Naive B cell (primary cell): ENCODE data around the gene SMIM35. TPM values are rescaled to one million over a fixed set of nuclear protein-coding genes. Genes with fewer than 3 reads are reported as not detected.

ENCODE experiments used
- ATAC-seq, 2 donors: fragments of 150-1000 bp; cut with Tn5 transposase; 2 replicates each; pipeline ENCODE4 v1.10.0; 2021; ENCODE audit warnings: low read depth in 2 of 2, mild to moderate bottlenecking in 2 of 2, moderate library complexity in 2 of 2
- DNase-seq: peaks from one replicate; pipeline ENCODE4 v3.0.0; 2022
- H3K27ac Mint-ChIP-seq, 6 donors: one replicate each; pipeline ENCODE4 v1.8.0; 2020 to 2022; ENCODE audit warnings: mild to moderate bottlenecking in 6 of 6, mixed read lengths in 6 of 6, moderate library complexity in 5 of 6, inconsistent platforms in 2 of 6
- H3K27me3 Mint-ChIP-seq, 3 donors: one replicate each; pipeline ENCODE4 v1.8.0; 2021 to 2022; ENCODE audit warnings: mixed read lengths in 3 of 3, mild to moderate bottlenecking in 1 of 3
- H3K36me3 Mint-ChIP-seq, 2 donors: one replicate each; pipeline ENCODE4 v1.8.0; 2020 to 2022; ENCODE audit warnings: mixed read lengths in 2 of 2, inconsistent platforms in 1 of 2, mild to moderate bottlenecking in 1 of 2
- H3K4me1 Mint-ChIP-seq, 3 donors: one replicate each; pipeline ENCODE4 v1.8.0; 2020 to 2022; ENCODE audit warnings: mixed read lengths in 3 of 3, inconsistent platforms in 1 of 3, mild to moderate bottlenecking in 1 of 3, moderate library complexity in 1 of 3
- H3K4me3 Mint-ChIP-seq, 8 donors: one replicate each; pipeline ENCODE4 v1.8.0; 2020 to 2022; ENCODE audit warnings: mild to moderate bottlenecking in 8 of 8, mixed read lengths in 8 of 8, moderate library complexity in 8 of 8, inconsistent platforms in 2 of 8
- H3K9me3 Mint-ChIP-seq, 7 donors: one replicate each; pipeline ENCODE4 v1.8.0; 2020 to 2022; ENCODE audit warnings: mixed read lengths in 7 of 7, mild to moderate bottlenecking in 5 of 7, inconsistent platforms in 2 of 7, moderate library complexity in 1 of 7
- polyA plus RNA-seq, 6 donors: library from polyadenylated mRNA; unstranded; fragments of 300-500 nt; fragmentation: Illumina TruSeq; gene quantifications; one replicate each; pipeline ENCODE4 v1.2.3, GENCODE V29; 2021; ENCODE audit warnings: low read depth in 6 of 6

SMIM35 gene
- polyA plus RNA-seq, 6 donors from 2014 or later, result 0.77 to 3.4 (median 1.1) TPM

DNA sequence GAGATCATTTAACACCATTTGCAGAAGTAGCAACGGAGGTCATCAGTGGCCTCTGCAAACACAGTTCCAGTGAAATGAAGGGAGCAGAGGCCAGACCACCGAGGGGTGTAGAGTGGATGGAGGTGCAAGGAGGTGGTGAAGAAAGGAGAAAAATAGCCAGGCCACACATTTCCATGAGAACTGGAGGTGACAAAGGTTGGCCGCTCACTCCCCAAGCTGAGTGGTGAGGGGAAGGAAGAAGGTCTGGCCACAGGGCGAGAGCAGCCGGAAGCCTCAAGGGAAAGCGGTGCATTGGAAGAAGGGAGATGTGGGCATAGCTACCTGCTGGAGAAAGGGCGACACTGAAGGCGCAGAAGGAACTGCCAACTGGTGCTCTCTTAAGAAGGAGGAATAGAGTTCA, 30.0 kb downstream of the SMIM35 start:
- peaks cover 13 to 24% (median 16%) of the 10 kb centered on the region in 3 donors for H3K4me1 Mint-ChIP-seq
- no peaks in the 10 kb centered on the region for H3K36me3 Mint-ChIP-seq
- H3K4me3 Mint-ChIP-seq, result no peak overlapping the region
- no peaks in the 10 kb centered on the region for H3K9me3 Mint-ChIP-seq
- ATAC-seq (no peak), DNase-seq (no peak)
- peaks cover 14 to 31% (median 22%) of the 10 kb centered on the region in 3 donors for H3K27me3 Mint-ChIP-seq
- peak overlapping the region in 1 of 6 donors; percentile 11 for H3K27ac Mint-ChIP-seq

DNA sequence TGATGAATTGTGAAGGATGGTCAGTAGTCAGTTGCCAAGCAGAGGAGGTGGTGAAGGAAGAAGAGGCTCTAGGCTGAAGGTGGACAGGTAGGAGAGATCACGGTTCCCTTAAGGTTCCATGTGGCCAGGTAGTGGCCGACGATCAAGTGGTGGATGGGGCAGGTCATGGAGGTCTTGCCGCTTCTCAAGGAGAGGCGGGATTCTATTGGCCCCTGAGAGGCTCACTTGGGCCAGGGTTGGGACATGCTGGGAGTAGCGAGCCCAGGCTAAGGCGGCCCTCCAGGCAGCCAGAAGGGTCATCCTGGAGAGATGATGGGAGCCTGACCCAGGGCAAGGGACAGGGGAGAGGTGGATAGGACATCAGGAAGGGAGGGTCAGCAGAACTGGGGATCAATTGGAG, 30.8 kb downstream of the SMIM35 start:
- Mint-ChIP-seq H3K36me3 (no peaks in the 10 kb centered on the region), H3K9me3 (no peaks in the 10 kb centered on the region), H3K4me3 (no peak overlapping the region), H3K4me1 (peaks cover 22 to 32% (median 25%) of the 10 kb centered on the region in 3 donors), H3K27ac (no peak overlapping the region), H3K27me3 (peaks cover 14 to 31% (median 22%) of the 10 kb centered on the region in 3 donors)
- DNase-seq (no peak), ATAC-seq (no peak)

GRCh38 chr11:118054712-118055640, 31.8 kb downstream of the SMIM35 start:
- no peaks in the 10 kb centered on the region for H3K36me3 Mint-ChIP-seq
- DNase-seq (no peak), ATAC-seq (no peak)
- H3K27ac Mint-ChIP-seq, result peak overlapping the region in 1 of 6 donors; percentile 28
- H3K4me3 Mint-ChIP-seq, result no peak overlapping the region
- peaks cover 14 to 31% (median 22%) of the 10 kb centered on the region in 3 donors for H3K27me3 Mint-ChIP-seq
- no peaks in the 10 kb centered on the region for H3K9me3 Mint-ChIP-seq
- H3K4me1 Mint-ChIP-seq, result peaks cover 26 to 42% (median 31%) of the 10 kb centered on the region in 3 donors

- H3K36me3 Mint-ChIP-seq, result no peaks in the 10 kb centered on the region
Measured at GRCh38 chr11:118052581-118053206, 34.1 kb downstream of the SMIM35 start.

GRCh38 chr11:118051611-118052461, 34.9 kb downstream of the SMIM35 start:
- Mint-ChIP-seq H3K4me1 (peaks cover 26 to 47% (median 45%) of the 10 kb centered on the region in 3 donors), H3K36me3 (no peaks in the 10 kb centered on the region), H3K9me3 (no peaks in the 10 kb centered on the region), H3K27ac (peak overlapping the region in 4 of 6 donors; percentile 13 to 83 (median 70)), H3K27me3 (peaks cover 6 to 15% (median 14%) of the 10 kb centered on the region in 3 donors), H3K4me3 (peak overlapping the region in 7 of 8 donors; percentile 30 to 81 (median 57))
- ATAC-seq (peak; percentile 81 to 82), DNase-seq (peak; percentile 40)

More at GRCh38 chr11:118052581-118053206, 34.1 kb downstream of the SMIM35 start:
- DNase-seq, result no peak
- Mint-ChIP-seq H3K4me1 (peaks cover 26 to 42% (median 41%) of the 10 kb centered on the region in 3 donors), H3K4me3 (peak overlapping the region in 3 of 8 donors; percentile 9 to 80 (median 53)), H3K27ac (peak overlapping the region in 2 of 6 donors; percentile 71 to 84), H3K9me3 (no peaks in the 10 kb centered on the region), H3K27me3 (peaks cover 14 to 23% (median 22%) of the 10 kb centered on the region in 3 donors)
- no peak for ATAC-seq

DNA sequence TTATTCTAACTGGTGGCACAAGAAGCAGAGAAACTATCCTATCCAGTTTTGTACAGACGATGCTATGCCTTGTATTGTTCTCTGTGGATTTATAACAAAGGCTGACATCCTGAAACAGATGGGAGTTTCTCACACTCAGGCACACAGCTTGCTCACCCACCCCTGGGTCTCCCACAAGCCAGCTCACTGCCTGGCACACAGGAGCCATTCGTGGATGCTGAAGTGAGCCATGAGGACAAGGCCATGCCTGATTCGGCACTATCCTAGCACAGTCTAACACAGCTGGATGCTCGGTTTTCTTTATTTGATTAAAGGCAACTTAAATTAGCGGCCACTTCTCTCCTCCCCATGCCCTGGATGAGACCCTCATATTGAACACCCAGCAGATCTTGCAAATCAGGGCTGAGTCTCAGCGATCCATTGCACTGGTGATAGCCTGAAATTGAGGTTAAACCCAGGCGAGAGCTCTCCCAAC, 35.6 kb downstream of the SMIM35 start:
- peak overlapping the region in 7 of 8 donors; percentile 30 to 81 (median 57) for H3K4me3 Mint-ChIP-seq
- H3K4me1 Mint-ChIP-seq, result peaks cover 26 to 54% (median 51%) of the 10 kb centered on the region in 3 donors
- peaks cover 4 to 8% (median 8%) of the 10 kb centered on the region in 3 donors for H3K27me3 Mint-ChIP-seq
- no peaks in the 10 kb centered on the region for H3K36me3 Mint-ChIP-seq
- DNase-seq, result no peak
- peak overlapping the region in 4 of 6 donors; percentile 13 to 83 (median 62) for H3K27ac Mint-ChIP-seq
- H3K9me3 Mint-ChIP-seq, result no peaks in the 10 kb centered on the region
- peak in 1 of 2 donors; percentile 8 for ATAC-seq

GRCh38 chr11:118050208-118050891, 36.4 kb downstream of the SMIM35 start:
- no peak for ATAC-seq
- Mint-ChIP-seq H3K4me1 (peaks cover 26 to 54% (median 51%) of the 10 kb centered on the region in 3 donors), H3K9me3 (no peaks in the 10 kb centered on the region), H3K27ac (peak overlapping the region in 3 of 6 donors; percentile 44 to 71 (median 66)), H3K27me3 (no peaks in the 10 kb centered on the region), H3K4me3 (no peak overlapping the region), H3K36me3 (no peaks in the 10 kb centered on the region)
- DNase-seq, result no peak

DNA sequence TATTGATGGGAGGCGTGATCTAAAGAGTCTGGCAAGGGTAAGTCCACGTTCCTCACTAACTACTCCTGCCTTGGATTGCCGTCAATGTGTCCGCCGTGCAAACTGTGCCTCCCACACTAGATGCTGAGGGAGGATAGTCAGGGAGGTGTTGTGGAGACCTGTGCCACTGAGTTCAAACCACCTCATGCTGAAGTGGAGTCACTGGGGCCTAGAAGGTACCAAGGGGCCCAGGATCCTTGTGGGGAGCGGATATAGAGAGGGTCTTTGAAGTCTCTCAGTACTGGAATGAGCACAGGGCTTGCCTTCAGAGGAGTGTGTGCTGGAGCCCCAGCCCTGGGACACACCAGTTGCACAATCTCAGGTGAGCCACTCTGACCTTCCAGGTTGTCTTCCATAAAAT, 37.0 kb downstream of the SMIM35 start:
- H3K27ac Mint-ChIP-seq, result peak overlapping the region in 2 of 6 donors; percentile 66 to 71
- H3K4me1 Mint-ChIP-seq, result peaks cover 26 to 54% (median 51%) of the 10 kb centered on the region in 3 donors
- no peak overlapping the region for H3K4me3 Mint-ChIP-seq

GRCh38 chr11:118048472-118049370, 38.0 kb downstream of the SMIM35 start:
- Mint-ChIP-seq H3K9me3 (no peaks in the 10 kb centered on the region), H3K27me3 (no peaks in the 10 kb centered on the region), H3K4me1 (peaks cover 26 to 60% (median 51%) of the 10 kb centered on the region in 3 donors), H3K36me3 (no peaks in the 10 kb centered on the region), H3K4me3 (peak overlapping the region in 2 of 8 donors; percentile 13 to 18), H3K27ac (peak overlapping the region in 1 of 6 donors; percentile 26)
- ATAC-seq (no peak), DNase-seq (no peak)

More for the DNA sequence above, 37.0 kb downstream of the SMIM35 start:
- Mint-ChIP-seq H3K9me3 (no peaks in the 10 kb centered on the region), H3K27me3 (no peaks in the 10 kb centered on the region), H3K36me3 (no peaks in the 10 kb centered on the region)
- ATAC-seq (no peak), DNase-seq (no peak)

GRCh38 chr11:118047749-118048148, 39.0 kb downstream of the SMIM35 start:
- Mint-ChIP-seq H3K4me3 (no peak overlapping the region), H3K4me1 (peaks cover 26 to 56% (median 47%) of the 10 kb centered on the region in 3 donors), H3K9me3 (no peaks in the 10 kb centered on the region), H3K27ac (peak overlapping the region in 3 of 6 donors; percentile 18 to 60 (median 26)), H3K36me3 (no peaks in the 10 kb centered on the region), H3K27me3 (no peaks in the 10 kb centered on the region)
- ATAC-seq (no peak), DNase-seq (no peak)

GRCh38 chr11:118046964-118047700, 39.6 kb downstream of the SMIM35 start:
- H3K9me3 Mint-ChIP-seq, result no peaks in the 10 kb centered on the region
- H3K4me1 Mint-ChIP-seq, result peaks cover 20 to 49% (median 42%) of the 10 kb centered on the region in 3 donors
- no peaks in the 10 kb centered on the region for H3K36me3 Mint-ChIP-seq
- DNase-seq, result no peak
- H3K4me3 Mint-ChIP-seq, result no peak overlapping the region
- no peaks in the 10 kb centered on the region for H3K27me3 Mint-ChIP-seq
- ATAC-seq, result no peak
- H3K27ac Mint-ChIP-seq, result peak overlapping the region in 5 of 6 donors; percentile 9 to 85 (median 18)
